Measurements from ENCODE around the gene TMEM50B. TPM values are rescaled to one million over a fixed set of nuclear protein-coding genes. Genes with fewer than 3 reads are reported as not detected.

Gene TMEM50B
- total RNA-seq, 2 experiments from 2014 or later = 34.9 to 37.5 TPM

DNA sequence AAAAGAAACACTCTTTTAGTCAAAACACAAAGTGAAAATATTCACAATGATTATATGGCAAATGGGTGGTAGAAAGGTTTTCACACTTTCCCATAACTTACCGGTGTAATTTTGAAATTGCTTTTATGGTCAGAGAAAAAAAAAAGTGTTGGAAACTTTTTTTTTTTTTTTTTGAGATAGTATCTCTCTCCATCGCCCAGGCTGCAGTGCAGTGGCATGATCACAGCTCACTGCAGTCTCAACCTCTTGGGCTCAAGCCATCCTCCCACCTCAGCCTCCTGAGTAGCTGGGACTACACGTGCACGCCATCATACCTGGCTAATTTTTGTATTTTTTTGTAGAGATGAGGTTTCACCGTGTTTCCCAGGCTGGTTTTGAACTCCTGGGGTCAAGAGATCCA is 73.3 kb downstream of the TMEM50B start:
- H3K27ac Mint-ChIP-seq = no peak overlapping the region

DNA sequence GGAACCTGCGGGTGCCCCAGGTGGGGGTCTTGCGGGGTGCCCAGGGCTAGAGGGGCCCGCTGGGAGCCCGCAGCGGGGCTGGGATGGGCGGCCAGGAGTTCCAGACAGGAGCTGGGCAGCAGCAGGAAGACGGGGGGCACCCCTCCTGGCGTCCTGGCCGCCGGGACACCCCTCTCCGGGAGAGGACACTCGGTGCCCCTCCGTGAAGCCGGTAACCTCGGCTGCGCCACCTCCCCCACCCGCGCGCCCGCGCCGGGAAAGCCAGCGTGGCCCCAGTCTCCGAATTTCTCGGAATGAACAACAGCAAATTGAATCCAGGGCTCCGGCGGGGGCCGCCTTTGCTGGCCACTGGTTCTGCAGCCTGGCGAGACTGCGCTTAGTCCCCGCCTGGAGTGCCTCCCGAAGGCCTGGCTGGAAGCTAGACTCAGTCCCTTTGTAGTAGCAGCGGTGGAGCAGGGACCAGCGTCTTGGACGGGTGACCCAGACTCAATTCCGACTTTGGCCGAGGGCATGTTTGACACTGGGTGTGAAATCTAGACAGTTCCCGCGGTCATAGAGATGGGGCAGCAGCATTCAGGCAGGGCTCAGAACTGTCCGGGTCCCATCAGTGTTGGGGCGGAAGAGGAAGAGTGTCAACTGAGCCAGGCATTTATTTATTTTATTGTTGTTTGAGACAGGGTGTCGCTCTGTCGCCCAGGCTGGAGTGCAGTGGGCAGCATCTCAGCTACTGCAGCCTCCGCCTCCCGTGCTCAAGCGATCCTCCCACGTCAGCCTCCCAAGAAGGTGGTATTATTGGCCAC is 75.8 kb downstream of the TMEM50B start:
- peak overlapping the region; percentile 79 for H3K4me3 Mint-ChIP-seq
- peak overlapping the region; percentile 77 for H3K27ac Mint-ChIP-seq
- H3K27me3 Mint-ChIP-seq (ENCODE audit: low read depth) = peaks cover 24% of the 10 kb centered on the region
- ATAC-seq = peak; percentile 29
- no peak for DNase-seq
- H3K9me3 Mint-ChIP-seq (ENCODE audit: insufficient read depth) = no peaks in the 10 kb centered on the region
- peaks cover 48% of the 10 kb centered on the region for H3K4me1 Mint-ChIP-seq (ENCODE audit: low read depth)
- POLR2A ChIA-PET = no interaction called here
- peaks cover 7% of the 10 kb centered on the region for H3K36me3 Mint-ChIP-seq (ENCODE audit: low read depth)
- CTCF ChIA-PET = interaction anchor here (0.7 to 1.6 kb wide), 4 partner anchors 9 to 207 kb away, joined by 3 to 4 read pairs (median 3); no protein-coding TSS in a partner anchor

More for the DNA sequence above, 73.3 kb downstream of the TMEM50B start:
- peaks cover 18% of the 10 kb centered on the region for H3K27me3 Mint-ChIP-seq (ENCODE audit: low read depth)
- H3K9me3 Mint-ChIP-seq (ENCODE audit: insufficient read depth) = no peaks in the 10 kb centered on the region
- ChIA-PET POLR2A (interaction anchor here (1.3 kb wide), 1 partner anchor 28 kb away, joined by 3 read pairs; no protein-coding TSS in a partner anchor), CTCF (interaction anchor here (2.1 kb wide), 1 partner anchor 45 kb away, joined by 8 read pairs; no protein-coding TSS in a partner anchor)
- H3K4me1 Mint-ChIP-seq (ENCODE audit: low read depth) = peaks cover 31% of the 10 kb centered on the region
- DNase-seq = no peak
- peaks cover 7% of the 10 kb centered on the region for H3K36me3 Mint-ChIP-seq (ENCODE audit: low read depth)
- H3K4me3 Mint-ChIP-seq = no peak overlapping the region
- no peak for ATAC-seq

DNA sequence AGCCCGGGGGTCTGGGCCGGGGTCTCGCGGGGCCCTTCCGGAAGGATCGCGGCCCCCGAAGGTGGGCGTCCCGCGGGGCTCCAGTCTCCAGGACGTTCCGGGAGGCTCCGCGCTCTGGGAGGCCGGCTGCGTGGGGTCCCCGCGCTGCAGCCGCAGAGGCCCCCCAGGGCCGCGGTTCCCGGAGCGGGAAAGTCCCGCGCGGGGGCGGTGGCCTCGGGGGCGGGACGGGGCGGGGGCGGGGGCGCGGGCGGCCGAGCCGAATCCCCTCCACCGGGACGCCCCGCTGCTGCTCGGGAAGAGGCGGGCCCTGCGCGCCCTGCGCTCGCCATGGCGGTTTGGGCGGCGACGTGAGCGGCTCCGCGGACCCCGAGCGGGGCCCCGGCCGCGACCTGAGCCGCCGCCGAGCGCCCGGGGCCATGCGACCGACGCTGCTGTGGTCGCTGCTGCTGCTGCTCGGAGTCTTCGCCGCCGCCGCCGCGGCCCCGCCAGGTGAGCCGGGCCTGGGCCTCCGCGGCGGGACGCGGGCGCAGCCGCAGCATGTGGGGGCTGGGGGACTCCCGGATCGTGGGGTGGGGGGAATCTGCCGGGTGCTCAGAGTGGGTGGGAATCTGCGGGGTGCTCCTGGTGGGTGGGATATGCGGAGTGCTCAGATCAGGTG is 76.5 kb downstream of the TMEM50B start, which contains the start of gene IFNGR2:
Gene IFNGR2, plus strand, starts transcription at position 286 of the 658 bp plus-strand sequence. Its CDS starts 131 bp downstream, at position 417.
- Mint-ChIP-seq H3K4me3 (peak within 1 kb of the TSS; percentile 79), H3K27ac (peak within 1 kb of the TSS; percentile 77), H3K36me3 (ENCODE audit: low read depth) (peaks cover 5% of the 10 kb centered on the region), H3K4me1 (ENCODE audit: low read depth) (peaks cover 48% of the 10 kb centered on the region), H3K27me3 (ENCODE audit: low read depth) (peaks cover 24% of the 10 kb centered on the region), H3K9me3 (ENCODE audit: insufficient read depth) (no peaks in the 10 kb centered on the region)
- ChIA-PET POLR2A (no interaction called here), CTCF (interaction anchor here (1.6 kb wide), 1 partner anchor 206 kb away, joined by 3 read pairs; no protein-coding TSS in a partner anchor)
- ATAC-seq (peak; percentile 65), DNase-seq (peak; percentile 34)

DNA sequence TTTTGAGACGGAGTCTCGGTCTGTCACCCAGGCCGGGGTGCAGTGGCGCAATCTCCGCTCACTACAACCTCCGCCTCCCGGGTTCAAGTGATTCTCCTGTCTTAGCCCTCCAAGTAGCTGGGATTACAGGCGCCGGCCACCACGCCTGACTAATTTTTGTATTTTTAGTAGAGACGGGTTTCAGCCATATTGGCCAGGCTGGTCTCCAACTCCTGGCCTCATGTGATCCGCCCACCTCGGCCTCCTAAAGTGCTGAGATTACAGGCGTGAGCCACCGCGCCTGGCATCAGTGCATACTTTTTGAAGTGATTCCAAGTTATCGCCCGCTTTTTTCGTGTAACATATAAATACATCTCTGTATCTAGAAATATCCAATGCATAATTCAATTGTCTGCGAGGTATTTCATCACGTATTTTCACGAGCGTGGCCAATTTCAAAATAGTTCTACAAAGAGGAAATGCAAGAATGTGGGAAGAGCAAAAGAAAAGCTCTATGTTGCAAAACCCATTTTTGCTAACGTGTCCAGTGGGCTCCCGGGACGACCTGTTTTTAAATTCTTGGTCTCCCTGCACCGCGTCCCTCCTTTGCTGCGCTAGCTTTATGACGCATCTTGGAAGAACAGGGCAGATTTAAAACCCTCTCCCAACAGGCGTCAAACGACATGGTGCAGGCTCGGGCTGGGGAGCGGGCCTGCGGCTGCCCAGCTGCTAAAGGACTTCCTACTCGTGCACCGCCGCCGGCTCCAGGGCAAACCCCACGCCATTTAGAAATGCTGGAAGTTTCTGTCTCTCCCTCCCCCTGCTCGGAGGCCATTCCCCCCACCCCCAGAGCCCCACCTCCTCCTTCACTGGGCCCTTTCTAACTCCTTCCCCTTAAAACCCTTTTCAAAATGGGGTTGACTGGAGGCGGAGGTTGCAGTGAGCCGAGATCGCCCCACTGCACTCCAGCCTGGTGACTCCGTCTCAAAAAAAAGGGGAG is 77.5 kb downstream of the TMEM50B start:
- Mint-ChIP-seq H3K4me3 (peak overlapping the region; percentile 64), H3K27ac (peak overlapping the region; percentile 75), H3K4me1 (ENCODE audit: low read depth) (peaks cover 48% of the 10 kb centered on the region), H3K9me3 (ENCODE audit: insufficient read depth) (no peaks in the 10 kb centered on the region), H3K36me3 (ENCODE audit: low read depth) (peaks cover 5% of the 10 kb centered on the region), H3K27me3 (ENCODE audit: low read depth) (peaks cover 27% of the 10 kb centered on the region)
- ATAC-seq = no peak
- CTCF ChIA-PET = no interaction called here
- no peak for DNase-seq
- POLR2A ChIA-PET = no interaction called here

DNA sequence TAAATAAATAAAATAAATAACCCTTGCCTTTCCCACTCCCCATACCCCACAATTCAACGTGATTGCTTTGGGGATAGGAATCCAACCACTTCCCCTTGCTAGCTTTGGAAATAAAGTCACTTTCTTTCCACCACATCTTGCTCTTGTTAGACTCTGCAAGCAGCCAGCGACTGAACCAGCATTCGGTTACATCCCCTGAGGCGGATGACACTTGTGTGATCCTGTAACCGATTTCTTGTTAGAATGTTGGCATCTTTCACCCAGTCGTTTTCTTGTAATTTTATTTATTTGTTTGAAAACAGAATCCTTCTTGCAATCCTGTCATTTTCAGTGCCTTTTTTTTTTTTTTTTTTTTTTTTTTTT is 78.2 kb downstream of the TMEM50B start:
- ChIA-PET CTCF (no interaction called here), POLR2A (no interaction called here)
- H3K9me3 Mint-ChIP-seq (ENCODE audit: insufficient read depth) = no peaks in the 10 kb centered on the region
- H3K36me3 Mint-ChIP-seq (ENCODE audit: low read depth) = peaks cover 5% of the 10 kb centered on the region
- DNase-seq = no peak
- no peak for ATAC-seq
- H3K27me3 Mint-ChIP-seq (ENCODE audit: low read depth) = peaks cover 22% of the 10 kb centered on the region
- no peak overlapping the region for H3K27ac Mint-ChIP-seq
- peaks cover 41% of the 10 kb centered on the region for H3K4me1 Mint-ChIP-seq (ENCODE audit: low read depth)
- no peak overlapping the region for H3K4me3 Mint-ChIP-seq

Other genes with a start within 250 kb of the TMEM50B start
- 10 to 100 TPM; 37.1 to 44.2 TPM for gene IL10RB, start 213.6 kb downstream of the TMEM50B start, total RNA-seq
- 10 to 100 TPM; 32.5 to 35.4 TPM for gene IFNAR1, start 155.0 kb downstream of the TMEM50B start, total RNA-seq
- 1 to 10 TPM; 6.5 to 8.2 TPM for gene IFNGR2, start 76.6 kb downstream of the TMEM50B start, total RNA-seq
- under 1 TPM; 0.40 to 0.73 TPM for gene DNAJC28, start 11.7 kb upstream of the TMEM50B start, total RNA-seq
- gene GART, start 62.1 kb upstream of the TMEM50B start, total RNA-seq = 100 to 1,000 TPM; 138 to 147 TPM
- gene SON, start 63.1 kb upstream of the TMEM50B start, total RNA-seq = 100 to 1,000 TPM; 284 to 285 TPM
- 10 to 100 TPM; 43.3 to 44.1 TPM for gene DONSON, start 108.7 kb upstream of the TMEM50B start, total RNA-seq
- 10 to 100 TPM; 30.2 to 31.4 TPM for gene CRYZL1, start 161.8 kb upstream of the TMEM50B start, total RNA-seq
- gene ITSN1, start 162.5 kb upstream of the TMEM50B start, total RNA-seq = 1 to 10 TPM; 1.6 to 1.7 TPM